Hepatocyte (in vitro differentiated cells): ENCODE results near the gene SKAP2. TPM values are rescaled to one million over a fixed set of nuclear protein-coding genes. Genes with fewer than 3 reads are reported as not detected.

ENCODE experiments used
- DNase-seq: peaks from one replicate; pipeline ENCODE4 v3.0.0-alpha.2; 2016; ENCODE audit warnings: low spot score
- H2AFZ ChIP-seq: fragments of 200-600 bp; sonication (generic); 2 replicates; pipeline ENCODE4 v1.6.0; 2016; ENCODE audit warnings: antibody characterized with exemption, mild to moderate bottlenecking
- H3K27ac ChIP-seq: fragments of 200-600 bp; sonication (generic); 2 replicates; pipeline ENCODE4 v1.5.1; 2016; ENCODE audit warnings: mild to moderate bottlenecking
- H3K27me3 ChIP-seq: fragments of 200-600 bp; sonication (generic); 2 replicates; pipeline ENCODE4 v1.6.1; 2016
- H3K36me3 ChIP-seq: fragments of 200-600 bp; sonication (generic); replicated peaks from 2 replicates; pipeline ENCODE4 v1.5.1; 2016; ENCODE audit warnings: low read depth; ENCODE audit not compliant: insufficient read depth
- H3K4me1 ChIP-seq: fragments of 200-600 bp; sonication (generic); 2 replicates; pipeline ENCODE4 v1.5.1; 2016; ENCODE audit warnings: mild to moderate bottlenecking, moderate library complexity; ENCODE audit not compliant: insufficient read depth
- H3K4me2 ChIP-seq: fragments of 200-600 bp; sonication (generic); 2 replicates; pipeline ENCODE4 v1.6.0; 2016
- H3K4me3 ChIP-seq: fragments of 200-600 bp; sonication (generic); 2 replicates; pipeline ENCODE4 v1.5.1; 2016; ENCODE audit warnings: mild to moderate bottlenecking
- H3K79me2 ChIP-seq: fragments of 200-600 bp; sonication (generic); 2 replicates; pipeline ENCODE4 v1.6.0; 2017; ENCODE audit warnings: mild to moderate bottlenecking
- H3K9me2 ChIP-seq: fragments of 200-600 bp; sonication (generic); replicated peaks from 2 replicates; pipeline ENCODE4 v1.6.0; 2017; ENCODE audit warnings: mild to moderate bottlenecking; ENCODE audit not compliant: insufficient read depth
- H3K9me3 ChIP-seq: fragments of 200-600 bp; sonication (generic); 2 replicates; pipeline ENCODE4 v1.5.1; 2016; ENCODE audit warnings: low read depth, mild to moderate bottlenecking
- H4K20me1 ChIP-seq: fragments of 200-600 bp; sonication (generic); 2 replicates; pipeline ENCODE4 v1.6.0; 2016; ENCODE audit warnings: mild to moderate bottlenecking; ENCODE audit not compliant: insufficient read depth, poor library complexity, severe bottlenecking
- EZH2 ChIP-seq: fragments of 200-600 bp; sonication (generic); IDR thresholded peaks from 2 replicates; pipeline ENCODE4 v1.6.1; 2016; ENCODE audit warnings: antibody characterized with exemption, mild to moderate bottlenecking, borderline replicate concordance
- EZH2phosphoT487 ChIP-seq: fragments of 200-600 bp; sonication (generic); IDR thresholded peaks from one replicate; pipeline ENCODE4 v1.6.1; 2018; ENCODE audit warnings: antibody characterized with exemption, mild to moderate bottlenecking, low read depth, moderate library complexity; ENCODE audit not compliant: unreplicated experiment, severe bottlenecking
- WGBS: methylation state at CpG from one replicate; pipeline ENCODE4 v1.1.6; 2016; ENCODE audit warnings: low lambda C conversion rate; ENCODE audit errors: missing lambda C conversion rate; 5-methylcytosine and 5-hydroxymethylcytosine counted together
- polyA plus RNA-seq: library from polyadenylated mRNA; unstranded; fragments of >200 nt; fragmentation: Nextera tagmentation; extraction: Ambion mirVana; gene quantifications from 2 replicates; pipeline ENCODE4 v1.2.1, GENCODE V29; 2016
- total RNA-seq: library from RNA; depleted of rRNA; stranded (reverse); fragments of >200 nt; gene quantifications from 2 replicates; pipeline ENCODE4 v1.2.3, GENCODE V29; 2014
- TF ChIP-seq, protein P1 (sequence below): fragments of 200-600 bp; sonication (generic); IDR thresholded peaks from 2 replicates; pipeline ENCODE4 v1.5.1; 2016; ENCODE audit warnings: antibody characterized with exemption, mild to moderate bottlenecking; ENCODE audit not compliant: poor library complexity

Gene SKAP2
- total and polyA plus RNA-seq, 2 experiments from 2014 or later: 8.4 to 13.5 TPM

DNA sequence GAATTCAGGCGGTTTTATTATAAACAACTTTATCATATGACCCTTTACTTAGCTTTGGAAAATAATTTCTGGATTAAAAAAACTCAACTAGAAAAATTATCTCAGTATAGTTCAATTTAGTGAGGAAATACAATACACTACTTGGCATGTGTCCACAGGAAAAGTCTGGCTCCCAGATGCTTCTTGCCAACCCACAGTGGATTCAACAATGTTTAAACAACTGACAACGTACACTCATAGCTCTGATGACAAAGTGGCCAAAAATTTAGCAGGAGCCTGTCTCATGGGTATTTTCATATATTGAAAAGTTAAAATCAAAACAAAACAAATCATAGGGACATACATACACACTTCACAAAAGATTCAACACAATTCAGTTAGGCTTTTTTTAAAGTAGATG is 158.8 kb downstream of the SKAP2 start:
- H3K4me2 ChIP-seq: no peak overlapping the region
- no peaks in the 10 kb centered on the region for H3K79me2 ChIP-seq
- no peak overlapping the region for H3K27ac ChIP-seq
- 51% methylated on average over 2 of the region's 2 CpGs for WGBS
- no peak for TF ChIP-seq EZH2phosphoT487
- no peak for TF ChIP-seq EZH2
- TF ChIP-seq, protein P1, sequence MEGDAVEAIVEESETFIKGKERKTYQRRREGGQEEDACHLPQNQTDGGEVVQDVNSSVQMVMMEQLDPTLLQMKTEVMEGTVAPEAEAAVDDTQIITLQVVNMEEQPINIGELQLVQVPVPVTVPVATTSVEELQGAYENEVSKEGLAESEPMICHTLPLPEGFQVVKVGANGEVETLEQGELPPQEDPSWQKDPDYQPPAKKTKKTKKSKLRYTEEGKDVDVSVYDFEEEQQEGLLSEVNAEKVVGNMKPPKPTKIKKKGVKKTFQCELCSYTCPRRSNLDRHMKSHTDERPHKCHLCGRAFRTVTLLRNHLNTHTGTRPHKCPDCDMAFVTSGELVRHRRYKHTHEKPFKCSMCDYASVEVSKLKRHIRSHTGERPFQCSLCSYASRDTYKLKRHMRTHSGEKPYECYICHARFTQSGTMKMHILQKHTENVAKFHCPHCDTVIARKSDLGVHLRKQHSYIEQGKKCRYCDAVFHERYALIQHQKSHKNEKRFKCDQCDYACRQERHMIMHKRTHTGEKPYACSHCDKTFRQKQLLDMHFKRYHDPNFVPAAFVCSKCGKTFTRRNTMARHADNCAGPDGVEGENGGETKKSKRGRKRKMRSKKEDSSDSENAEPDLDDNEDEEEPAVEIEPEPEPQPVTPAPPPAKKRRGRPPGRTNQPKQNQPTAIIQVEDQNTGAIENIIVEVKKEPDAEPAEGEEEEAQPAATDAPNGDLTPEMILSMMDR: no peak
- peaks cover 2% of the 10 kb centered on the region for H3K4me1 ChIP-seq
- no peaks in the 10 kb centered on the region for H3K9me2 ChIP-seq
- H4K20me1 ChIP-seq: no peaks in the 10 kb centered on the region
- H3K36me3 ChIP-seq: no peaks in the 10 kb centered on the region
- no peak overlapping the region for H3K4me3 ChIP-seq
- H3K27me3 ChIP-seq: no peaks in the 10 kb centered on the region
- H2AFZ ChIP-seq: no peak overlapping the region
- no peaks in the 10 kb centered on the region for H3K9me3 ChIP-seq
- peak; percentile 38 for DNase-seq

DNA sequence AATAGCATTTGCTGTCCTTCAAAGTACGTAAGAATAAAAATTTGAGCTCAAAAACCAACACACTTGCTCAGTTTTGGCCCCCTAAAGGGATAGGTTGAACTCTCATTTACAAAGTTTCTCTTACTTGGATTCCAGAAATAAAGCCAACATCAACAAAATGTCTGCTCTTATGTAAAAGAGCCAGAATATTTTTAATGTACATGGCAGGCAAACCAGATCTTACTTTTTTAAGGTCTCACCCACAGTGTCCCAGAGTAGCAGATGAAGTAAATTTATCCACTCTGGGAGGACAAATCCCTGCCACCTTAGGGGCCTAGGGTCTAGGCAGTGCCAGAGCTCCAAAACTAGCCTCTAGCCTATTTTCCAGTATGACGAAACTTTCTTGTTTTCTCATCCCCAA is 159.6 kb downstream of the SKAP2 start:
- Histone ChIP-seq H3K36me3 (no peaks in the 10 kb centered on the region), H3K4me3 (no peak overlapping the region), H3K9me2 (no peaks in the 10 kb centered on the region), H3K4me2 (no peak overlapping the region), H3K4me1 (peaks cover 8% of the 10 kb centered on the region), H3K9me3 (no peaks in the 10 kb centered on the region), H3K27me3 (no peaks in the 10 kb centered on the region), H3K79me2 (no peaks in the 10 kb centered on the region), H3K27ac (no peak overlapping the region), H4K20me1 (no peaks in the 10 kb centered on the region), H2AFZ (no peak overlapping the region)
- WGBS: 79% methylated on average over 2 of the region's 2 CpGs
- no peak for DNase-seq
- TF ChIP-seq EZH2 (no peak), EZH2phosphoT487 (no peak)
- TF ChIP-seq, protein P1: no peak

DNA sequence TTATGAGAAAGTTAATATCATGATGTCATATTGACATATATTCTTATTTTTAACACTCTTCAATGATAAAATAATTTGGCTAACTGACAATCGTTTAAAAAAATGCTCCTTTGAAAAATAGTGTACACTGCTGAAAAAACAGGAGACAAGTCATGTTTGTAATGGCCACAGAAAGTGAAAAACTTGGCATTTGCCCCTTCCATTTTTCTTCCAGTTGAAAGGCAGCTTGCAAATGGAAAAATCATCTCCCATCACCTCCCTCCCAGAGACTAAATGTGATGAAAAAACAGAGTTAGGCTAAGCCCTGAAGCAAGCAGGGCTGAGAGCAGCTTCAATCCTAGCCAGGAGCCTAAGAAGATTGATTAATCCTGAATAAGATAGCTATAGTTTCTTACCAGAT is 160.4 kb downstream of the SKAP2 start:
- H3K4me1 ChIP-seq: peaks cover 8% of the 10 kb centered on the region
- 92% methylated on average over 1 of the region's 1 CpG for WGBS
- H3K4me3 ChIP-seq: no peak overlapping the region

More for the DNA sequence above, 160.4 kb downstream of the SKAP2 start:
- H3K9me2 ChIP-seq: no peaks in the 10 kb centered on the region
- H2AFZ ChIP-seq: no peak overlapping the region
- H3K27me3 ChIP-seq: no peaks in the 10 kb centered on the region
- DNase-seq: no peak
- H3K9me3 ChIP-seq: no peaks in the 10 kb centered on the region
- no peaks in the 10 kb centered on the region for H3K79me2 ChIP-seq
- no peak overlapping the region for H3K27ac ChIP-seq
- H3K36me3 ChIP-seq: no peaks in the 10 kb centered on the region
- no peaks in the 10 kb centered on the region for H4K20me1 ChIP-seq
- H3K4me2 ChIP-seq: no peak overlapping the region
- TF ChIP-seq, protein P1: no peak
- TF ChIP-seq EZH2 (no peak), EZH2phosphoT487 (no peak)
